ENCODE measurements around the gene ATP8B1. TPM values are rescaled to one million over a fixed set of nuclear protein-coding genes. Genes with fewer than 3 reads are reported as not detected.

Gene ATP8B1
- total and polyA plus RNA-seq, 7 donors, result 8.1 to 94.1 (median 18.0) TPM

DNA sequence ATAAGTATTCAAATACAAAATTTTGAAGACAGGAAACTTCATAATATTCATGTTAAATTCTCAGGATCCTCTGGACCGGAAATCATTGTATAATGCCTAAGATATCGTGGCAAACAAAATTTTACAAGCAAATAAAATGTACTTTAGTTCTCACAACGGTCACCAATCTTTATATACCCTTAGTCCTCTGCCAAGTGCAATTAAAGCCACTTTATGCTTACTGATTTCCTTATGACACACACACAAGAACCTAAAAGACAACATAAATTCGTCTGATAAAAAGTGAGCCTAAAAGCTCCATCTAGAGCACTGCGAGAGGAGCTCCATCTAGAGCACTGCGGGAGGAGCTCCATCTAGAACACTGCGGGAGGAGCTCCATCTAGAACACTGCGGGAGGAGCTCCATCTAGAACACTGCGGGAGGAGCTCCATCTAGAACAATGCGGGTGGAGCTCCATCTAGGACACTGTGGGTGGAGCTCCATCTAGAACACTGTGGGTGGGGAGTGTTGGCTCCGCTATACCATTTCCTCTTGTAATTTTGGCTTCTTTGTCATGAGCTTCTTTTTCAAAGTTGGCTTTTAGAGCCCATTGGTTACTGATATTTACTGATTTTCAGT lies 15.9 kb downstream of the ATP8B1 start:
- peaks cover 0 to 66% (median 54%) of the 10 kb centered on the region in 4 donors for H3K4me1 ChIP-seq
- TF ChIP-seq EP300 (IDR thresholded peaks at IDR 0.05), result no peak
- no peaks in the 10 kb centered on the region for H3K36me3 ChIP-seq
- no peak overlapping the region for H3K4me3 ChIP-seq
- no peaks in the 10 kb centered on the region for H3K9me3 ChIP-seq
- intact Hi-C loops (cut with DNase I), result no loop called here
- 18 to 70% methylated on average over 11 of the region's 11 CpGs for WGBS, 2 donors
- H3K27me3 ChIP-seq, result no peaks in the 10 kb centered on the region
- no peak for DNase-seq
- peak overlapping the region; percentile 79 to 92 (median 84) for H3K27ac ChIP-seq

DNA sequence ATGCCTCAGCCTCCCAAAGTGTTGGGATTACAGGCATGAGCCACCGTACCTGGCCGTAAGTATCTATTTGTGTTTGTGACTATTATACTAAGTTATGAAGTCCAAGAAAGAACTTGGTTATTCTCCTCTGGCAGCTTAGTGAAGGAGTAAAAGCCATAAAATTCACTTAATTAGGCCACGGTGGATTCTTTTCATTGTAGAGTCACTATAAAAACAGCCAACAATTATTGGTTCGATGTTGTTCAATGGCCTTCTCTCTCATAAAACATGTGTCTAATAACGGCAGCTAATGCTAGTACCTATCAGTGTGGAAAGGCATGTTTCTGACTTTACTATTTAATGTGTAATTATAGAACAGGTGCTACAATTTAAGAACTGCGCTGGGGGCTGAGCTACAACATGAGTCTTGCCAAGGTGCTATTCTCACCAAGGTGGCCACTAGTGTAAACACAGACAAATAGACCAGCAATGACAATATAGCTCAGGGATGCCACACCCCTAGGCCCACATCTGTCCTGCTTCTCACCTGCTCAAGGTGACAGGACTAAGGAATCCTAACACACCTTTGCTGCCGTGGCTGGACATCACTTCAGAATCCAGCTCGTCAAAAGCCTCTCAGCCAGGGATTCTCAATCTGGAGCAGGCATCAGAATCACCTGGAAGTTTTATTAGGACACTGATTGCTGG lies 17.2 kb downstream of the ATP8B1 start:
- H3K27me3 ChIP-seq, result no peaks in the 10 kb centered on the region
- H3K27ac ChIP-seq, result peak overlapping the region; percentile 79 to 92 (median 84)
- H3K4me1 ChIP-seq, result peaks cover 0 to 71% (median 61%) of the 10 kb centered on the region in 4 donors
- H3K36me3 ChIP-seq, result no peaks in the 10 kb centered on the region
- no peak overlapping the region for H3K4me3 ChIP-seq
- 19 to 75% methylated on average over 8 of the region's 8 CpGs for WGBS, 2 donors
- intact Hi-C loops (cut with DNase I), result no loop called here
- TF ChIP-seq, protein P1, sequence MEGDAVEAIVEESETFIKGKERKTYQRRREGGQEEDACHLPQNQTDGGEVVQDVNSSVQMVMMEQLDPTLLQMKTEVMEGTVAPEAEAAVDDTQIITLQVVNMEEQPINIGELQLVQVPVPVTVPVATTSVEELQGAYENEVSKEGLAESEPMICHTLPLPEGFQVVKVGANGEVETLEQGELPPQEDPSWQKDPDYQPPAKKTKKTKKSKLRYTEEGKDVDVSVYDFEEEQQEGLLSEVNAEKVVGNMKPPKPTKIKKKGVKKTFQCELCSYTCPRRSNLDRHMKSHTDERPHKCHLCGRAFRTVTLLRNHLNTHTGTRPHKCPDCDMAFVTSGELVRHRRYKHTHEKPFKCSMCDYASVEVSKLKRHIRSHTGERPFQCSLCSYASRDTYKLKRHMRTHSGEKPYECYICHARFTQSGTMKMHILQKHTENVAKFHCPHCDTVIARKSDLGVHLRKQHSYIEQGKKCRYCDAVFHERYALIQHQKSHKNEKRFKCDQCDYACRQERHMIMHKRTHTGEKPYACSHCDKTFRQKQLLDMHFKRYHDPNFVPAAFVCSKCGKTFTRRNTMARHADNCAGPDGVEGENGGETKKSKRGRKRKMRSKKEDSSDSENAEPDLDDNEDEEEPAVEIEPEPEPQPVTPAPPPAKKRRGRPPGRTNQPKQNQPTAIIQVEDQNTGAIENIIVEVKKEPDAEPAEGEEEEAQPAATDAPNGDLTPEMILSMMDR (IDR thresholded peaks at IDR 0.05), result no peak
- TF ChIP-seq EP300 (IDR thresholded peaks at IDR 0.05) (no peak), POLR2AphosphoS5 (IDR thresholded peaks at IDR 0.05) (no peak), POLR2A (IDR thresholded peaks at IDR 0.05) (no peak)
- no peak for DNase-seq
- H3K9me3 ChIP-seq, result no peaks in the 10 kb centered on the region

DNA sequence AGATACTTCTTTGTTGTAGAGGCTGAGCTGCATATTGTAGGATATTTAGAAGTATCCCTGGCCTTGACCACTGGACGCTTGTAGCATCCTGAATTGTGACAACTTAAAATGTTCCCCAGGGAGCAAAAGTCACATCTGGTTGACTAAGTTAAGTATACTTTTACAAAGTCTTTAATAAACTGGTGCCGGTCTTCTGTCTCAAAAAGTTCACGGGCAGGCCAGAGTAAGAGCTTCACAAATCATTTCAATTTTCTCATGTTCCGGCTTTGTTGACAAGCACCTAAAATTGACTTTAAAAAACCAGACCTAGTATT lies 18.4 kb downstream of the ATP8B1 start:
- WGBS, 2 donors, result 71 to 79% methylated on average over 4 of the region's 4 CpGs
- TF ChIP-seq EP300 (IDR thresholded peaks at IDR 0.05), result no peak
- TF ChIP-seq POLR2AphosphoS5 (IDR thresholded peaks at IDR 0.05), result no peak
- TF ChIP-seq, protein P1 (IDR thresholded peaks at IDR 0.05), result no peak
- TF ChIP-seq POLR2A (IDR thresholded peaks at IDR 0.05), result no peak

DNA sequence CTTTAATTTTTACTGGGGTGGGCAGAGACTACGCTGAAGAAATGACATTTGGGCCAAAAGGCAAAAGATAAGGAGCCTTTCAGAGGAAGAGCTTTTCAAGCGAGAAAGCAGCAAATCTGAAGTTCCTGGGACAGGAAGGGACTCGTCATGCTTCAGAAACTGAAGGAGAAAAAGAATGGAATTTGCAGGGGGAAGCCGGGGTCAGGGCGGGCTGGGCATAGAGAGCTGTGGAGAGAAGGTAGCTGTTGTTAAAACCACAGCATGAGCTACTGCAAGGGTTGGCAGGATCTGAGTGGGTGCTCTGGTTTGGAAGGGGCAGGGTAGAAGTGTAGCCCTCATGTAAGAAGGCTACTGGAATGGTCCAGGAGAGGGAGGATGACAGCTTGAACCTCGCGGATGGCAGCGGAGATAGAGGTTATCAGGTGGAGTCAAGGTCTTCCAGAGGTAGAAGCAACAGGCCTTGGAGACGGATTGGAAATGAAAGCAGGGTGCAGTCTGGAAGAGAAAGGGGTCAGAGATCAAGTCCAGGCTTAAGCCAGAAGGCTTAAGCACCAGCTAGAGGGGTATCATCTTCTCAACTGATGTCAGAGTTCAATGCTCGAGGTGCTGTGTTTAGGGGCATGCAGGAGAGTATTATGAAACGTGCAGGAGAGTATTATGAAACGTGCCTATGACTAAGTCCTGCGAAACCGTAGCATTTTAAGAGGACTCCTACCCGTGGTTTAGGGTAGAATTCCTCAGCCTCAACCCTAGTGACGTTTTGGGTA lies 18.9 kb downstream of the ATP8B1 start:
- Histone ChIP-seq H3K9me3 (no peaks in the 10 kb centered on the region), H3K27me3 (no peaks in the 10 kb centered on the region), H3K4me1 (peaks cover 0 to 81% (median 68%) of the 10 kb centered on the region in 4 donors), H3K4me3 (no peak overlapping the region), H3K36me3 (no peaks in the 10 kb centered on the region), H3K27ac (peak overlapping the region; percentile 28 to 92 (median 59))
- no peak for DNase-seq
- intact Hi-C loops (cut with DNase I), result no loop called here
- TF ChIP-seq POLR2AphosphoS5 (IDR thresholded peaks at IDR 0.05) (no peak), EP300 (IDR thresholded peaks at IDR 0.05) (no peak), POLR2A (IDR thresholded peaks at IDR 0.05) (no peak)
- TF ChIP-seq, protein P1 (IDR thresholded peaks at IDR 0.05), result no peak
- WGBS, 2 donors, result 65 to 77% methylated on average over 16 of the region's 16 CpGs

More for the DNA sequence above, 18.4 kb downstream of the ATP8B1 start:
- no peaks in the 10 kb centered on the region for H3K27me3 ChIP-seq
- intact Hi-C loops (cut with DNase I), result no loop called here
- H3K4me1 ChIP-seq, result peaks cover 0 to 81% (median 70%) of the 10 kb centered on the region in 4 donors
- H3K27ac ChIP-seq, result peak overlapping the region; percentile 28 to 92 (median 59)
- no peaks in the 10 kb centered on the region for H3K36me3 ChIP-seq
- no peak overlapping the region for H3K4me3 ChIP-seq
- no peak for DNase-seq
- no peaks in the 10 kb centered on the region for H3K9me3 ChIP-seq

DNA sequence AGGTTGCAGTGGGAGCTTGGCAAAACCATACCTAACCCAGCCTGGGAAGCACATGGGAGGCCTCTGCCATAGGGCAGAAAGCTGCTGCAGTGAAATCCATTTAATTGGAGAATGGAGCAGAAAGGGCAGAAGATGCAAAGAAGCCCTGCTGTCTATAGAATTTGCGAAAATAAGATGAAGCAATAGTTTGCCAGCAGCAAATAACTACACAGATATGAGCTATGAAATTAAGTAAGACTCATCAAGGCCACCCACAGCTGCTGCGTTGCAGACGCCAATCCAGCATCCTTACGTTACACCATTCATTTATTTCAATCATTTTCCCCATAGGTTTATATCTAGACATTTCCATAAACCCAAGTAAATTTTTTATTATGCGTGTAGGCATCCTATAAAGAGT lies 21.1 kb downstream of the ATP8B1 start:
- intact Hi-C loops (cut with DNase I), result no loop called here
- H3K4me1 ChIP-seq, result peaks cover 0 to 77% (median 55%) of the 10 kb centered on the region in 4 donors
- WGBS, 2 donors, result 85 to 93% methylated on average over 5 of the region's 5 CpGs
- TF ChIP-seq, protein P1 (IDR thresholded peaks at IDR 0.05), result no peak
- TF ChIP-seq EP300 (IDR thresholded peaks at IDR 0.05) (no peak), POLR2A (IDR thresholded peaks at IDR 0.05) (no peak), POLR2AphosphoS5 (IDR thresholded peaks at IDR 0.05) (no peak)
- no peak for DNase-seq
- no peaks in the 10 kb centered on the region for H3K27me3 ChIP-seq
- peak overlapping the region in 3 of 4 donors; percentile 68 to 92 (median 76) for H3K27ac ChIP-seq
- H3K9me3 ChIP-seq, result no peaks in the 10 kb centered on the region
- no peak overlapping the region for H3K4me3 ChIP-seq
- no peaks in the 10 kb centered on the region for H3K36me3 ChIP-seq
